Fibroblast of lung (primary cell): ENCODE measurements around the gene CLDN4. TPM values are rescaled to one million over a fixed set of nuclear protein-coding genes. Genes with fewer than 3 reads are reported as not detected.
"Not testable (repeated sequence)": the region's sequence is repeated elsewhere in the genome, so short reads cannot be mapped to it uniquely, and the experiment has no call there.

Experiments used
- DNase-seq, 2 donors: peaks; one replicate each; pipeline versions ENCODE4 v3.0.0 to v3.0.0-alpha.2; 2010; ENCODE audit warnings: low read depth in 2 of 2
- H2AFZ ChIP-seq: 2 replicates; pipeline ENCODE4 v1.5.1; 2012; ENCODE audit warnings: low read length, control low read depth, inconsistent platforms
- H3K27ac ChIP-seq: 2 replicates; pipeline ENCODE4 v1.5.1; 2011; ENCODE audit warnings: low read length, control low read depth; ENCODE audit not compliant: insufficient read depth
- H3K27me3 ChIP-seq: 2 replicates; pipeline ENCODE4 v1.5.1; 2011; ENCODE audit warnings: mild to moderate bottlenecking, low read length; ENCODE audit not compliant: control insufficient read depth, insufficient read depth
- H3K36me3 ChIP-seq: 2 replicates; pipeline ENCODE4 v1.5.1; 2011; ENCODE audit warnings: low read length; ENCODE audit not compliant: control insufficient read depth, insufficient read depth
- H3K4me1 ChIP-seq: 2 replicates; pipeline ENCODE4 v1.5.1; 2011; ENCODE audit warnings: low read length; ENCODE audit not compliant: control insufficient read depth, insufficient read depth; ENCODE audit errors: extremely low read depth
- H3K4me2 ChIP-seq: 2 replicates; pipeline ENCODE4 v1.5.1; 2011; ENCODE audit warnings: low read length, control low read depth; ENCODE audit not compliant: insufficient read depth; ENCODE audit errors: extremely low read depth
- H3K4me3 ChIP-seq, 4 experiments: fragments of 200-600 bp in 1 of 4; sonication (generic) in 1 of 4; replicated peaks in 1 of 4; 2 replicates each; pipeline ENCODE4 v1.5.1; 2011 to 2016; ENCODE audit warnings: low read length in 4 of 4, low read depth in 3 of 4, mild to moderate bottlenecking in 3 of 4, control low read depth in 2 of 4, inconsistent platforms in 1 of 4, mixed read lengths in 1 of 4; ENCODE audit not compliant: insufficient read depth in 1 of 4; ENCODE audit errors: control extremely low read depth in 1 of 4
- H3K79me2 ChIP-seq: 2 replicates; pipeline ENCODE4 v1.5.1; 2012; ENCODE audit warnings: mild to moderate bottlenecking, low read length, inconsistent platforms; ENCODE audit not compliant: control insufficient read depth, insufficient read depth
- H3K9ac ChIP-seq: 2 replicates; pipeline ENCODE4 v1.5.1; 2011; ENCODE audit warnings: mild to moderate bottlenecking, low read length, control low read depth; ENCODE audit not compliant: insufficient read depth
- H3K9me3 ChIP-seq: 2 replicates; pipeline ENCODE4 v1.5.1; 2012; ENCODE audit warnings: low read depth, low read length; ENCODE audit not compliant: control insufficient read depth, insufficient read depth
- H4K20me1 ChIP-seq: 2 replicates; pipeline ENCODE4 v1.5.1; 2011; ENCODE audit warnings: low read length; ENCODE audit not compliant: control insufficient read depth, insufficient read depth; ENCODE audit errors: extremely low read depth
- EZH2 ChIP-seq: IDR thresholded peaks from 2 replicates; pipeline ENCODE4 v1.5.1; 2012; ENCODE audit warnings: low read length, control low read depth, mild to moderate bottlenecking; ENCODE audit errors: missing control alignments
- polyA minus RNA-seq: library from RNA; depleted of rRNA, polyadenylated mRNA; stranded (reverse); fragments of >200 nt; gene quantifications from 2 replicates; pipeline ENCODE4 v1.2.3, GENCODE V29; 2011; ENCODE audit warnings: low replicate concordance
- polyA plus RNA-seq, 2 donors: library from polyadenylated mRNA; depleted of rRNA in 1 of 2; stranded (reverse) in 1 of 2; unstranded in 1 of 2; fragments of >200 nt; gene quantifications; 2 replicates each; pipeline ENCODE4 v1.2.1, GENCODE V29; 2011 to 2012; ENCODE audit warnings: missing spikeins in 1 of 2
- total RNA-seq: library from RNA; depleted of rRNA; stranded (reverse); fragments of >200 nt; gene quantifications from 2 replicates; pipeline ENCODE4 v1.2.1, GENCODE V29; 2014
- TF ChIP-seq, protein P1 (sequence below), 2 donors: IDR thresholded peaks in 1 of 2; conservative IDR thresholded peaks in 1 of 2; 1 replicate in 1 of 2; 2 replicates in 1 of 2; pipeline ENCODE4 v1.5.1; 2011 to 2012; ENCODE audit warnings: low read length in 2 of 2, control low read depth in 1 of 2, inconsistent platforms in 1 of 2, low read depth in 1 of 2, mild to moderate bottlenecking in 1 of 2

The CLDN4 gene, protein sequence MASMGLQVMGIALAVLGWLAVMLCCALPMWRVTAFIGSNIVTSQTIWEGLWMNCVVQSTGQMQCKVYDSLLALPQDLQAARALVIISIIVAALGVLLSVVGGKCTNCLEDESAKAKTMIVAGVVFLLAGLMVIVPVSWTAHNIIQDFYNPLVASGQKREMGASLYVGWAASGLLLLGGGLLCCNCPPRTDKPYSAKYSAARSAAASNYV
- total RNA-seq (under 0.01 and 0.26 TPM in 2 replicates), polyA plus RNA-seq (0.51 and 0.73 TPM in 2 replicates), polyA minus RNA-seq (0.51 and 5.4 TPM in 2 replicates)
- polyA plus RNA-seq (2012) = 0.31 and 1.4 TPM in 2 replicates

DNA sequence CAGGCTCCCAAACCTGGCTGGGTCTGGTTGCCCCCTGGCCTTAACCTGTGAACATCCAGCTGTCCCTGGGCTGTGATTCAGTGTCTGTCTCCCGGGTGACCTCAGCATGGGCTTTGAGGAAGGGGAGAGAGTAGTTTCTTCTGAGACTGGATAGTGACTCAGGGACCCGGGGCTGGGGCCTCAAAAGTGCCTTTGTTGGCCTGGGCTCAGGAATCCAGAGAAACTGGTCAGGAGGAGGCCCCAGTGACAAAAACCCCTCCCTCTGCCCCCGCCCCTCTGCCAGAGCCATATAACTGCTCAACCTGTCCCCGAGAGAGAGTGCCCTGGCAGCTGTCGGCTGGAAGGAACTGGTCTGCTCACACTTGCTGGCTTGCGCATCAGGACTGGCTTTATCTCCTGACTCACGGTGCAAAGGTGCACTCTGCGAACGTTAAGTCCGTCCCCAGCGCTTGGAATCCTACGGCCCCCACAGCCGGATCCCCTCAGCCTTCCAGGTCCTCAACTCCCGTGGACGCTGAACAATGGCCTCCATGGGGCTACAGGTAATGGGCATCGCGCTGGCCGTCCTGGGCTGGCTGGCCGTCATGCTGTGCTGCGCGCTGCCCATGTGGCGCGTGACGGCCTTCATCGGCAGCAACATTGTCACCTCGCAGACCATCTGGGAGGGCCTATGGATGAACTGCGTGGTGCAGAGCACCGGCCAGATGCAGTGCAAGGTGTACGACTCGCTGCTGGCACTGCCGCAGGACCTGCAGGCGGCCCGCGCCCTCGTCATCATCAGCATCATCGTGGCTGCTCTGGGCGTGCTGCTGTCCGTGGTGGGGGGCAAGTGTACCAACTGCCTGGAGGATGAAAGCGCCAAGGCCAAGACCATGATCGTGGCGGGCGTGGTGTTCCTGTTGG lies at the start of gene CLDN4:
CLDN4 (plus strand) TSS at position 316 of the 903 bp plus-strand sequence; CDS start at position 522, 206 bp downstream.
- DNase-seq = no peak

DNA sequence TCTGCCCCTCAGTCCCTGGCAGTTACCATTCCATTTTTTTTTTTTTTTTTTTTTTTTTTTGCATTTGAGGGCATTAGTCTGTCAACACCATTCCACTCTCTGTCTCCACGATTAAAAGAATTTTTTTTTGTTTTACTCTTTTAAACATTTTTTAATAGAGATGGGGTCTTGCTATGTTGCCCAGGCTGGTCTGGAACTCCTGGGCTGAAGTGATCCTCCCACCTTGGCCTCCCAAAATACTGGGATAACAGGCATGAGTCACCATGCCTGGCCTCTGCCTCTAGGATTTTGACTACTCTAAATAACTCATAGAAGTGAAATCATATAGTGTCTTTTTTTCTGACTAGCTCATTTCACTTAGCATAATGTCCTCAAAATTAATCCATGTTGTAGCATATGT lies 44.2 kb upstream of the CLDN4 start:
- no peaks in the 10 kb centered on the region for H3K79me2 ChIP-seq
- no peaks in the 10 kb centered on the region for H3K9me3 ChIP-seq
- no peak for TF ChIP-seq EZH2
- TF ChIP-seq, protein P1, sequence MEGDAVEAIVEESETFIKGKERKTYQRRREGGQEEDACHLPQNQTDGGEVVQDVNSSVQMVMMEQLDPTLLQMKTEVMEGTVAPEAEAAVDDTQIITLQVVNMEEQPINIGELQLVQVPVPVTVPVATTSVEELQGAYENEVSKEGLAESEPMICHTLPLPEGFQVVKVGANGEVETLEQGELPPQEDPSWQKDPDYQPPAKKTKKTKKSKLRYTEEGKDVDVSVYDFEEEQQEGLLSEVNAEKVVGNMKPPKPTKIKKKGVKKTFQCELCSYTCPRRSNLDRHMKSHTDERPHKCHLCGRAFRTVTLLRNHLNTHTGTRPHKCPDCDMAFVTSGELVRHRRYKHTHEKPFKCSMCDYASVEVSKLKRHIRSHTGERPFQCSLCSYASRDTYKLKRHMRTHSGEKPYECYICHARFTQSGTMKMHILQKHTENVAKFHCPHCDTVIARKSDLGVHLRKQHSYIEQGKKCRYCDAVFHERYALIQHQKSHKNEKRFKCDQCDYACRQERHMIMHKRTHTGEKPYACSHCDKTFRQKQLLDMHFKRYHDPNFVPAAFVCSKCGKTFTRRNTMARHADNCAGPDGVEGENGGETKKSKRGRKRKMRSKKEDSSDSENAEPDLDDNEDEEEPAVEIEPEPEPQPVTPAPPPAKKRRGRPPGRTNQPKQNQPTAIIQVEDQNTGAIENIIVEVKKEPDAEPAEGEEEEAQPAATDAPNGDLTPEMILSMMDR (conservative IDR thresholded peaks at IDR 0.05 in 1 of 2, IDR thresholded peaks at IDR 0.05 in 1 of 2; ENCODE audit: low read depth in 1 of 2, low read length in 2 of 2) = no peak
- no peaks in the 10 kb centered on the region for H3K27me3 ChIP-seq
- no peaks in the 10 kb centered on the region for H3K36me3 ChIP-seq
- H3K4me3 ChIP-seq = no peak overlapping the region
- no peak overlapping the region for H2AFZ ChIP-seq
- no peaks in the 10 kb centered on the region for H4K20me1 ChIP-seq
- H3K4me1 ChIP-seq = no peaks in the 10 kb centered on the region
- H3K9ac ChIP-seq = no peak overlapping the region
- no peak overlapping the region for H3K4me2 ChIP-seq
- no peak for DNase-seq
- no peak overlapping the region for H3K27ac ChIP-seq

More for the DNA sequence above, at the start of gene CLDN4:
- Histone ChIP-seq H3K4me1 (peaks cover 13% of the 10 kb centered on the region), H3K9ac (no peak within 1 kb of the TSS), H3K27ac (no peak within 1 kb of the TSS), H3K4me2 (no peak within 1 kb of the TSS), H3K36me3 (no peaks in the 10 kb centered on the region), H3K79me2 (no peaks in the 10 kb centered on the region), H4K20me1 (no peaks in the 10 kb centered on the region), H3K27me3 (no peaks in the 10 kb centered on the region), H3K9me3 (no peaks in the 10 kb centered on the region), H2AFZ (no peak within 1 kb of the TSS), H3K4me3 (no peak within 1 kb of the TSS)
- no peak for TF ChIP-seq EZH2
- TF ChIP-seq, protein P1 (conservative IDR thresholded peaks at IDR 0.05 in 1 of 2, IDR thresholded peaks at IDR 0.05 in 1 of 2; ENCODE audit: low read depth in 1 of 2, low read length in 2 of 2) = no peak

DNA sequence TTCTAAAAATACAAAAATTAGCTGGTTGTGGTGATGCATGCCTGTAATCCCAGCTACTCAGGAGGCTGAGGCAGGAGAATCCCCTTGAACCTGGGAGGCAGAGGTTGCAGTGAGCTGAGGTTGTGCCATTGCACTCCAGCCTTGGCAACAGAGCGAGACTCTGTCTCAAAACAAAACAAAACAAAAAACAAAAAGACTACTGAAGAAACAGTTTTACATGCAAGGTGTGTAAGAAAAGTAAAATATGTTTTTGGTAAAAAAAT lies 43.1 kb upstream of the CLDN4 start:
- H4K20me1 ChIP-seq, H3K79me2 ChIP-seq, H3K4me3 ChIP-seq, H3K36me3 ChIP-seq, H2AFZ ChIP-seq, DNase-seq, H3K9me3 ChIP-seq, H3K27me3 ChIP-seq, H3K9ac ChIP-seq, H3K4me2 ChIP-seq, H3K27ac ChIP-seq, H3K4me1 ChIP-seq: not testable (repeated sequence)
